Smooth muscle cell (in vitro differentiated cells): ENCODE results near the gene LIMA1. TPM values are rescaled to one million over a fixed set of nuclear protein-coding genes. Genes with fewer than 3 reads are reported as not detected.

Source experiments
- DNase-seq: peaks from one replicate; lab custom pipeline; 2025; ENCODE audit not compliant: unreplicated experiment; lab: John Stamatoyannopoulos, UW
- H2AFZ ChIP-seq: fragments of 200-600 bp; sonication (generic); 2 replicates; pipeline ENCODE4 v1.6.0; 2016; ENCODE audit warnings: antibody characterized with exemption, low read depth, mild to moderate bottlenecking
- H3F3A ChIP-seq: fragments of 200-600 bp; sonication (generic); 2 replicates; pipeline ENCODE4 v1.6.0; 2017; ENCODE audit warnings: antibody characterized with exemption, low read depth
- H3K27ac ChIP-seq: fragments of 200-600 bp; sonication (generic); 2 replicates; pipeline ENCODE4 v1.5.1; 2016; ENCODE audit warnings: low read depth, mild to moderate bottlenecking
- H3K27me3 ChIP-seq: fragments of 200-600 bp; sonication (generic); 2 replicates; pipeline ENCODE4 v1.6.1; 2016; ENCODE audit warnings: low read depth, mild to moderate bottlenecking
- H3K36me3 ChIP-seq: fragments of 200-600 bp; sonication (generic); 2 replicates; pipeline ENCODE4 v1.5.1; 2016; ENCODE audit warnings: low read depth
- H3K4me1 ChIP-seq: fragments of 200-600 bp; sonication (generic); 2 replicates; pipeline ENCODE4 v1.5.1; 2016; ENCODE audit warnings: low read depth
- H3K4me2 ChIP-seq: fragments of 200-600 bp; sonication (generic); 2 replicates; pipeline ENCODE4 v1.6.0; 2016; ENCODE audit warnings: mild to moderate bottlenecking
- H3K4me3 ChIP-seq: fragments of 200-600 bp; sonication (generic); 2 replicates; pipeline ENCODE4 v1.5.1; 2016; ENCODE audit warnings: mild to moderate bottlenecking
- H3K79me2 ChIP-seq: fragments of 200-600 bp; sonication (generic); 2 replicates; pipeline ENCODE4 v1.6.0; 2016; ENCODE audit warnings: low read depth, mild to moderate bottlenecking
- H3K9ac ChIP-seq: fragments of 200-600 bp; sonication (generic); 2 replicates; pipeline ENCODE4 v1.6.0; 2016; ENCODE audit warnings: low read depth
- H3K9me3 ChIP-seq: fragments of 200-600 bp; sonication (generic); replicated peaks from 2 replicates; pipeline ENCODE4 v1.5.1; 2016; ENCODE audit warnings: low read depth
- H4K20me1 ChIP-seq: fragments of 200-600 bp; sonication (generic); 2 replicates; pipeline ENCODE4 v1.6.0; 2016; ENCODE audit warnings: low read depth
- CTCF ChIP-seq: fragments of 200-600 bp; sonication (generic); IDR thresholded peaks from 2 replicates; pipeline ENCODE4 v1.5.1; 2017; ENCODE audit warnings: borderline replicate concordance, mild to moderate bottlenecking, antibody characterized with exemption; ENCODE audit not compliant: insufficient read depth, poor library complexity, severe bottlenecking
- WGBS: methylation state at CpG from one replicate; pipeline ENCODE4 v1.1.7; 2016; ENCODE audit warnings: low lambda C conversion rate; 5-methylcytosine and 5-hydroxymethylcytosine counted together
- polyA plus RNA-seq: library from polyadenylated mRNA; unstranded; fragments of >200 nt; fragmentation: Nextera tagmentation; extraction: Ambion mirVana; gene quantifications from 2 replicates; pipeline ENCODE4 v1.2.1, GENCODE V29; 2016
- total RNA-seq: library from RNA; depleted of rRNA; stranded (reverse); fragments of >200 nt; gene quantifications from 2 replicates; pipeline ENCODE4 v1.2.3, GENCODE V29; 2014

Gene LIMA1
- total and polyA plus RNA-seq, 2 experiments from 2014 or later, result 39.6 to 154 TPM

GRCh38 chr12:50309950-50310349, 26.6 kb upstream of the LIMA1 start:
- no peaks in the 10 kb centered on the region for H3K36me3 ChIP-seq
- no peak overlapping the region for H3K9ac ChIP-seq
- H3K4me2 ChIP-seq, result no peak overlapping the region
- TF ChIP-seq CTCF, result no peak
- no peaks in the 10 kb centered on the region for H3K27me3 ChIP-seq
- H3K4me1 ChIP-seq, result no peaks in the 10 kb centered on the region
- 94% methylated on average over 2 of the region's 2 CpGs for WGBS
- H3K4me3 ChIP-seq, result no peak overlapping the region
- no peak for DNase-seq
- H3K9me3 ChIP-seq, result no peaks in the 10 kb centered on the region
- H3K79me2 ChIP-seq, result no peaks in the 10 kb centered on the region
- no peaks in the 10 kb centered on the region for H3F3A ChIP-seq
- no peak overlapping the region for H2AFZ ChIP-seq
- no peaks in the 10 kb centered on the region for H4K20me1 ChIP-seq
- no peak overlapping the region for H3K27ac ChIP-seq

- Histone ChIP-seq H3K27ac (no peak overlapping the region), H3K9ac (no peak overlapping the region)
- no peak for DNase-seq
Measured at GRCh38 chr12:50302686-50303085, 19.4 kb upstream of the LIMA1 start.

GRCh38 chr12:50297996-50298395, 14.7 kb upstream of the LIMA1 start:
- TF ChIP-seq CTCF, result no peak
- no peak overlapping the region for H3K4me3 ChIP-seq
- H3K4me1 ChIP-seq, result no peaks in the 10 kb centered on the region
- 88% methylated on average over 1 of the region's 1 CpG for WGBS
- no peaks in the 10 kb centered on the region for H3K27me3 ChIP-seq
- no peak for DNase-seq
- H3K9me3 ChIP-seq, result no peaks in the 10 kb centered on the region
- H3K4me2 ChIP-seq, result no peak overlapping the region
- no peaks in the 10 kb centered on the region for H3K79me2 ChIP-seq
- no peak overlapping the region for H3K27ac ChIP-seq
- no peak overlapping the region for H3K9ac ChIP-seq
- H4K20me1 ChIP-seq, result no peaks in the 10 kb centered on the region
- no peak overlapping the region for H2AFZ ChIP-seq
- no peaks in the 10 kb centered on the region for H3F3A ChIP-seq
- no peaks in the 10 kb centered on the region for H3K36me3 ChIP-seq

More at GRCh38 chr12:50302686-50303085, 19.4 kb upstream of the LIMA1 start:
- Histone ChIP-seq H3K79me2 (no peaks in the 10 kb centered on the region), H2AFZ (no peak overlapping the region), H3F3A (no peaks in the 10 kb centered on the region), H3K36me3 (no peaks in the 10 kb centered on the region), H3K4me3 (no peak overlapping the region), H3K9me3 (no peaks in the 10 kb centered on the region), H4K20me1 (no peaks in the 10 kb centered on the region), H3K4me1 (no peaks in the 10 kb centered on the region), H3K4me2 (no peak overlapping the region), H3K27me3 (no peaks in the 10 kb centered on the region)
- no peak for TF ChIP-seq CTCF
- WGBS, result 94% methylated on average over 2 of the region's 3 CpGs

- no peaks in the 10 kb centered on the region for H3F3A ChIP-seq
- no peak overlapping the region for H3K9ac ChIP-seq
- DNase-seq, result no peak
- no peak overlapping the region for H3K4me2 ChIP-seq
- H3K36me3 ChIP-seq, result no peaks in the 10 kb centered on the region
- no peak overlapping the region for H3K27ac ChIP-seq
- no peaks in the 10 kb centered on the region for H3K79me2 ChIP-seq
- 79% methylated on average over 3 of the region's 3 CpGs for WGBS
- H4K20me1 ChIP-seq, result no peaks in the 10 kb centered on the region
- TF ChIP-seq CTCF, result no peak
- H3K4me1 ChIP-seq, result no peaks in the 10 kb centered on the region
- no peaks in the 10 kb centered on the region for H3K9me3 ChIP-seq
- no peak overlapping the region for H3K4me3 ChIP-seq
- no peaks in the 10 kb centered on the region for H3K27me3 ChIP-seq
- no peak overlapping the region for H2AFZ ChIP-seq
Measured at GRCh38 chr12:50297027-50297426, 13.7 kb upstream of the LIMA1 start.
